Fibroblast of lung (primary cell): ENCODE measurements around the gene CERS6.

Experiments used
- EZH2 ChIP-seq: IDR thresholded peaks from 2 replicates; pipeline ENCODE4 v1.5.1; 2012; ENCODE audit warnings: low read length, control low read depth, mild to moderate bottlenecking; ENCODE audit errors: missing control alignments
- TF ChIP-seq, protein P1 (sequence below), 2 donors: IDR thresholded peaks in 1 of 2; conservative IDR thresholded peaks in 1 of 2; 1 replicate in 1 of 2; 2 replicates in 1 of 2; pipeline ENCODE4 v1.5.1; 2011 to 2012; ENCODE audit warnings: low read length in 2 of 2, control low read depth in 1 of 2, inconsistent platforms in 1 of 2, low read depth in 1 of 2, mild to moderate bottlenecking in 1 of 2

DNA sequence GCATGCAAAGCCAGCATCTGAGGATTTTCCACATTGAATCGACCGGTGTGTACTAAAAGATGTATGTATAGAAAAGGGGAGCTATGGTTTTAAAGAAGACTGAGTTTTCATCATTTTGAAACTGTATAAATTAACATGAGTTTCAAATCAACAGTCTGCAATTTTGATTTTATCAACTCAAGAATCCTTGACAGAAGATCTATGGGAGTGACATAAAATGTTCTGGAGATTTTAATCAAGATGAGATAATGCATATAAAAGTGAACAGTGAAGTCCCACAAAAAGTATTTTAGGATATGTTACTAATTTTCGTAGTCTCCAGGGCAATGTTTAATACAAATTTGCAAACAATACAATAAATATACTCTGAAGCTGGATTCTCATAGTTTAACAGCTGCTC, 24.0 kb upstream of the CERS6 start:
- TF ChIP-seq, protein P1, sequence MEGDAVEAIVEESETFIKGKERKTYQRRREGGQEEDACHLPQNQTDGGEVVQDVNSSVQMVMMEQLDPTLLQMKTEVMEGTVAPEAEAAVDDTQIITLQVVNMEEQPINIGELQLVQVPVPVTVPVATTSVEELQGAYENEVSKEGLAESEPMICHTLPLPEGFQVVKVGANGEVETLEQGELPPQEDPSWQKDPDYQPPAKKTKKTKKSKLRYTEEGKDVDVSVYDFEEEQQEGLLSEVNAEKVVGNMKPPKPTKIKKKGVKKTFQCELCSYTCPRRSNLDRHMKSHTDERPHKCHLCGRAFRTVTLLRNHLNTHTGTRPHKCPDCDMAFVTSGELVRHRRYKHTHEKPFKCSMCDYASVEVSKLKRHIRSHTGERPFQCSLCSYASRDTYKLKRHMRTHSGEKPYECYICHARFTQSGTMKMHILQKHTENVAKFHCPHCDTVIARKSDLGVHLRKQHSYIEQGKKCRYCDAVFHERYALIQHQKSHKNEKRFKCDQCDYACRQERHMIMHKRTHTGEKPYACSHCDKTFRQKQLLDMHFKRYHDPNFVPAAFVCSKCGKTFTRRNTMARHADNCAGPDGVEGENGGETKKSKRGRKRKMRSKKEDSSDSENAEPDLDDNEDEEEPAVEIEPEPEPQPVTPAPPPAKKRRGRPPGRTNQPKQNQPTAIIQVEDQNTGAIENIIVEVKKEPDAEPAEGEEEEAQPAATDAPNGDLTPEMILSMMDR (conservative IDR thresholded peaks at IDR 0.05 in 1 of 2, IDR thresholded peaks at IDR 0.05 in 1 of 2; ENCODE audit: low read depth in 1 of 2, low read length in 2 of 2), result no peak
- TF ChIP-seq EZH2, result no peak
